Peyer's patch (tissue), 4 donors: ENCODE results near the gene MFSD1.

Experiments
- POLR2A ChIP-seq, 2 donors: fragments of 450-650 bp; IDR thresholded peaks; one replicate each; pipeline ENCODE4 v1.5.1; 2017; ENCODE audit warnings: antibody characterized with exemption in 2 of 2, mild to moderate bottlenecking in 2 of 2, moderate library complexity in 2 of 2
- TF ChIP-seq, protein P1 (sequence below), 6 experiments: fragments of 450-650 bp in 4 of 6; fragments of 200-600 bp in 2 of 6; sonication (generic) in 1 of 6; IDR thresholded peaks; one replicate each; pipeline ENCODE4 v1.5.1; 2017 to 2019; ENCODE audit warnings: antibody characterized with exemption in 6 of 6, mild to moderate bottlenecking in 3 of 6, moderate library complexity in 1 of 6

GRCh38 chr3:158763421-158763820 is 38.4 kb upstream of the MFSD1 start:
- TF ChIP-seq, protein P1, sequence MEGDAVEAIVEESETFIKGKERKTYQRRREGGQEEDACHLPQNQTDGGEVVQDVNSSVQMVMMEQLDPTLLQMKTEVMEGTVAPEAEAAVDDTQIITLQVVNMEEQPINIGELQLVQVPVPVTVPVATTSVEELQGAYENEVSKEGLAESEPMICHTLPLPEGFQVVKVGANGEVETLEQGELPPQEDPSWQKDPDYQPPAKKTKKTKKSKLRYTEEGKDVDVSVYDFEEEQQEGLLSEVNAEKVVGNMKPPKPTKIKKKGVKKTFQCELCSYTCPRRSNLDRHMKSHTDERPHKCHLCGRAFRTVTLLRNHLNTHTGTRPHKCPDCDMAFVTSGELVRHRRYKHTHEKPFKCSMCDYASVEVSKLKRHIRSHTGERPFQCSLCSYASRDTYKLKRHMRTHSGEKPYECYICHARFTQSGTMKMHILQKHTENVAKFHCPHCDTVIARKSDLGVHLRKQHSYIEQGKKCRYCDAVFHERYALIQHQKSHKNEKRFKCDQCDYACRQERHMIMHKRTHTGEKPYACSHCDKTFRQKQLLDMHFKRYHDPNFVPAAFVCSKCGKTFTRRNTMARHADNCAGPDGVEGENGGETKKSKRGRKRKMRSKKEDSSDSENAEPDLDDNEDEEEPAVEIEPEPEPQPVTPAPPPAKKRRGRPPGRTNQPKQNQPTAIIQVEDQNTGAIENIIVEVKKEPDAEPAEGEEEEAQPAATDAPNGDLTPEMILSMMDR (IDR thresholded peaks at IDR 0.05), result no peak
- no peak for TF ChIP-seq POLR2A (IDR thresholded peaks at IDR 0.05)
